OCI-LY3 (cell line): ENCODE data around the gene KLHL29.
A peak's percentile ranks its signal among the peaks of the same experiment; 100 is the strongest.

Experiments
- H2AFZ ChIP-seq: fragments of 200-600, 300-600 bp; shearing (Covaris generic); 2 replicates; pipeline ENCODE4 v1.6.0; 2014; ENCODE audit warnings: antibody characterized with exemption, low read depth, low read length
- H3K27ac ChIP-seq: fragments of 200-600, 300-600 bp; sonication (generic); 2 replicates; pipeline ENCODE4 v1.5.1; 2014; ENCODE audit warnings: mild to moderate bottlenecking, low read length, moderate library complexity, mixed read lengths
- H3K27me3 ChIP-seq: fragments of 200-600, 300-600 bp; sonication (generic); 2 replicates; pipeline ENCODE4 v1.6.1; 2014; ENCODE audit warnings: low read depth, low read length, mixed read lengths
- H3K36me3 ChIP-seq: fragments of 200-600, 300-600 bp; sonication (generic); replicated peaks from 2 replicates; pipeline ENCODE3; 2014; ENCODE audit warnings: low read depth, low read length, mixed read lengths
- H3K4me1 ChIP-seq: fragments of 300-600, 200-600 bp; sonication (generic); 2 replicates; pipeline ENCODE4 v1.6.1; 2014; ENCODE audit warnings: low read length, mixed read lengths
- H3K4me2 ChIP-seq: fragments of 200-600, 300-600 bp; sonication (generic); 2 replicates; pipeline ENCODE4 v1.6.1; 2014; ENCODE audit warnings: low read length, mixed read lengths
- H3K4me3 ChIP-seq: fragments of 300-600, 200-600 bp; sonication (generic); 2 replicates; pipeline ENCODE4 v1.5.1; 2014; ENCODE audit warnings: antibody characterized with exemption, mild to moderate bottlenecking, low read length, moderate library complexity
- H3K79me2 ChIP-seq: fragments of 300-600, 200-600 bp; shearing (Covaris generic); 2 replicates; pipeline ENCODE4 v1.6.1; 2014; ENCODE audit warnings: mild to moderate bottlenecking, low read length, mixed read lengths
- H3K9ac ChIP-seq: fragments of 300-600, 200-600 bp; shearing (Covaris generic); 2 replicates; pipeline ENCODE4 v1.6.0; 2014; ENCODE audit warnings: mild to moderate bottlenecking, low read length, moderate library complexity
- H3K9me3 ChIP-seq: fragments of 200-600, 300-600 bp; shearing (Covaris generic); 2 replicates; pipeline ENCODE4 v1.6.1; 2014; ENCODE audit warnings: low read length, mixed read lengths; ENCODE audit not compliant: insufficient read depth
- H4K20me1 ChIP-seq: fragments of 200-600, 300-600 bp; sonication (generic); 2 replicates; pipeline ENCODE4 v1.6.1; 2016; ENCODE audit warnings: low read length, mixed read lengths; ENCODE audit not compliant: insufficient read depth
- EZH2phosphoT487 ChIP-seq: fragments of 200-600 bp; shearing (Covaris generic); IDR thresholded peaks from 2 replicates; pipeline ENCODE4 v1.6.1; 2018; ENCODE audit warnings: antibody characterized with exemption, mixed run types, low read depth
- TF ChIP-seq, protein P1 (sequence below): fragments of 200-600, 300-600 bp; sonication (generic); IDR thresholded peaks from 2 replicates; pipeline ENCODE4 v1.5.1; 2014; ENCODE audit warnings: antibody characterized with exemption, low read length, low read depth

The KLHL29 gene

DNA sequence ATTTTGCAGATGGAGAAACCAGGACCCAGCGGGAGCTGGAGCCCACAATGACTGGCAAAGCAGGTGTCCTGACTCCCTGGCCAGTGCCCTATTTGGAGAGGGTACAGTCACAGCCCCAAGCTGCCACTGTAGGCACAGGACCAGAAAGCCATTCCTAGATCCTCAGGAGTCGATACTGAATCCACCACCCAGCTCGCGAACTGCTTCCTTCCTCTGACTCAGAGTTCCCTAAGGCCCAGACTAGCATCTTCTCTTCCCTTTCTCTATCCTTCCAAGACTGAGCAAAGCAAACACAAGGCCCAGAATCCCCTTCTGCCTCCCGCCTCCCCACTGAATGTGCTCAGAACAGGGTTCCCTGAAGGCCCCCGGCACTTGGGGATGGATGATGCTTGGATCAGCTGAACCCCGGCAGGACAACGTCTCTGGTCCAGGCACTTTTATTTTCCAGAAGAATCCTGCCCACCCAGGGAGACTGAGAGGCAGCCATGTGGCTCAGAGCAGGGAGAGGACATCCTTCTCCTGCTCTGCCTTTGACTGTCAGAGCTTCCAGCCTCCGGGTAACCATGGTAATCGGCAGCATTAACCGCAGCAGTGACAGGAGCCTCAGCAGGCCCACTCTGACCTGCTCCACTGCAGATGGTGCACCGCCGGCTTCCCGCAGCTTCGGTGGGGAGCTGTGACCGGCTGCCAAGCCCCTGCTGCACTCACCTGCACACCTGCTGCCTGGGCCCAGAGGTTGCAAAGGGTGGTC is 34.8 kb upstream of the KLHL29 start:
- Histone ChIP-seq H3K9me3 (no peaks in the 10 kb centered on the region), H2AFZ (no peak overlapping the region), H3K4me2 (no peak overlapping the region), H3K9ac (no peak overlapping the region), H3K36me3 (no peaks in the 10 kb centered on the region), H4K20me1 (no peaks in the 10 kb centered on the region), H3K27ac (no peak overlapping the region), H3K79me2 (no peaks in the 10 kb centered on the region), H3K4me3 (no peak overlapping the region), H3K27me3 (peaks cover 20% of the 10 kb centered on the region), H3K4me1 (peaks cover 16% of the 10 kb centered on the region)
- TF ChIP-seq EZH2phosphoT487, result no peak
- TF ChIP-seq, protein P1, sequence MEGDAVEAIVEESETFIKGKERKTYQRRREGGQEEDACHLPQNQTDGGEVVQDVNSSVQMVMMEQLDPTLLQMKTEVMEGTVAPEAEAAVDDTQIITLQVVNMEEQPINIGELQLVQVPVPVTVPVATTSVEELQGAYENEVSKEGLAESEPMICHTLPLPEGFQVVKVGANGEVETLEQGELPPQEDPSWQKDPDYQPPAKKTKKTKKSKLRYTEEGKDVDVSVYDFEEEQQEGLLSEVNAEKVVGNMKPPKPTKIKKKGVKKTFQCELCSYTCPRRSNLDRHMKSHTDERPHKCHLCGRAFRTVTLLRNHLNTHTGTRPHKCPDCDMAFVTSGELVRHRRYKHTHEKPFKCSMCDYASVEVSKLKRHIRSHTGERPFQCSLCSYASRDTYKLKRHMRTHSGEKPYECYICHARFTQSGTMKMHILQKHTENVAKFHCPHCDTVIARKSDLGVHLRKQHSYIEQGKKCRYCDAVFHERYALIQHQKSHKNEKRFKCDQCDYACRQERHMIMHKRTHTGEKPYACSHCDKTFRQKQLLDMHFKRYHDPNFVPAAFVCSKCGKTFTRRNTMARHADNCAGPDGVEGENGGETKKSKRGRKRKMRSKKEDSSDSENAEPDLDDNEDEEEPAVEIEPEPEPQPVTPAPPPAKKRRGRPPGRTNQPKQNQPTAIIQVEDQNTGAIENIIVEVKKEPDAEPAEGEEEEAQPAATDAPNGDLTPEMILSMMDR, result no peak

- H2AFZ ChIP-seq, result no peak overlapping the region
- H3K79me2 ChIP-seq, result no peaks in the 10 kb centered on the region
- no peaks in the 10 kb centered on the region for H4K20me1 ChIP-seq
- H3K27ac ChIP-seq, result no peak overlapping the region
- H3K4me3 ChIP-seq, result no peak overlapping the region
- H3K9ac ChIP-seq, result no peak overlapping the region
- TF ChIP-seq, protein P1, result no peak
- no peak for TF ChIP-seq EZH2phosphoT487
- H3K9me3 ChIP-seq, result no peaks in the 10 kb centered on the region
- no peaks in the 10 kb centered on the region for H3K36me3 ChIP-seq
- H3K4me2 ChIP-seq, result no peak overlapping the region
- H3K4me1 ChIP-seq, result peaks cover 14% of the 10 kb centered on the region
- H3K27me3 ChIP-seq, result peaks cover 15% of the 10 kb centered on the region
These were observed 34.1 kb upstream of the KLHL29 start for GRCh38 chr2:23350792-23351355.

GRCh38 chr2:23351388-23352141 is 33.4 kb upstream of the KLHL29 start:
- Histone ChIP-seq H3K4me2 (peak overlapping the region; percentile 26), H3K27me3 (peaks cover 20% of the 10 kb centered on the region), H3K4me1 (peaks cover 9% of the 10 kb centered on the region), H3K9me3 (no peaks in the 10 kb centered on the region), H4K20me1 (no peaks in the 10 kb centered on the region), H3K9ac (no peak overlapping the region), H3K79me2 (no peaks in the 10 kb centered on the region), H3K36me3 (no peaks in the 10 kb centered on the region), H3K4me3 (no peak overlapping the region), H3K27ac (no peak overlapping the region), H2AFZ (peak overlapping the region; percentile 34; the same call in 1 of the 2 replicates)
- TF ChIP-seq EZH2phosphoT487, result no peak
- TF ChIP-seq, protein P1, result peak; percentile 65

- no peak overlapping the region for H2AFZ ChIP-seq
- peak overlapping the region; percentile 18; the same call in 1 of the 2 replicates for H3K4me2 ChIP-seq
- no peaks in the 10 kb centered on the region for H3K36me3 ChIP-seq
- no peak overlapping the region for H3K27ac ChIP-seq
- no peak overlapping the region for H3K4me3 ChIP-seq
- no peaks in the 10 kb centered on the region for H4K20me1 ChIP-seq
- no peaks in the 10 kb centered on the region for H3K79me2 ChIP-seq
- no peak overlapping the region for H3K9ac ChIP-seq
- peaks cover 9% of the 10 kb centered on the region for H3K4me1 ChIP-seq
- H3K27me3 ChIP-seq, result peaks cover 20% of the 10 kb centered on the region
- TF ChIP-seq EZH2phosphoT487, result no peak
- TF ChIP-seq, protein P1, result no peak
- H3K9me3 ChIP-seq, result no peaks in the 10 kb centered on the region
These were observed 30.4 kb upstream of the KLHL29 start for GRCh38 chr2:23354554-23354953.
